ENCODE measurements around the gene PLEKHN1. TPM values are rescaled to one million over a fixed set of nuclear protein-coding genes. Genes with fewer than 3 reads are reported as not detected.

The PLEKHN1 gene
- total RNA-seq, 2 experiments from 2014 or later: not detected

DNA sequence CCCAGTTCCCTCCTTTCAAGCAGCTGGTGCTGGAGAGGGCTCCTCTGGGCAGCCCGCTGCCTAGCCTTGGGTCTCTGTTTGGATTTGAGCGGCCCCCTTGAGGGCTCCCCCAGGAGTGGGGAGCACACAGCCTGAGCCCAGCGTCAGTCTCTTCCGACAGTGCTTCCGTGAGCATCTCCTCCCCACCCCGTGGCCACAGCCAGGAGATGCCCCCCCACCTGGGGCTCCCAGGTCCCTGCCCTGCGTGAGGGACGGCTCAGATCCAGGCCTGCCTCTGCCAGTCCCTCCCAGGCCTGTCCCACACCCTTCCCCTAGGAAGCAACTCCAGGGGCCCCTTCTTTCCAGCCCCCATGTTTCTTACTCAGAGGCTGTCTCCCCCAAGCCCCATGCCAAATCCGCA is 39.0 kb upstream of the PLEKHN1 start:
- Histone ChIP-seq H3K79me2 (ENCODE audit: insufficient read depth, low read depth, low read length) (no peaks in the 10 kb centered on the region), H3K4me2 (ENCODE audit: low read length) (no peak overlapping the region), H2AFZ (ENCODE audit: low read length) (no peak overlapping the region), H4K20me1 (ENCODE audit: insufficient read depth, low read length) (no peaks in the 10 kb centered on the region), H3K4me1 (ENCODE audit: insufficient read depth, low read length, poor library complexity, severe bottlenecking) (peaks cover 12% of the 10 kb centered on the region), H3K9me3 (ENCODE audit: low read length) (no peaks in the 10 kb centered on the region), H3K36me3 (ENCODE audit: insufficient read depth, low read length) (no peaks in the 10 kb centered on the region), H3K4me3 (ENCODE audit: low read depth, low read length, poor library complexity, severe bottlenecking) (no peak overlapping the region), H3K27ac (ENCODE audit: low read depth, low read length, poor library complexity, severe bottlenecking) (no peak overlapping the region), H3K9me2 (ENCODE audit: insufficient read depth, low read length) (no peaks in the 10 kb centered on the region)
- no TSS peak for BruUV-seq (replicated peaks)
- CTCF ChIA-PET (ENCODE audit: unreplicated experiment): no interaction called here
- intact Hi-C loops (cut with micrococcal nuclease; ENCODE audit: unreplicated experiment): no loop called here
- POLR2A ChIA-PET: no interaction called here
- TF ChIP-seq, protein P1, sequence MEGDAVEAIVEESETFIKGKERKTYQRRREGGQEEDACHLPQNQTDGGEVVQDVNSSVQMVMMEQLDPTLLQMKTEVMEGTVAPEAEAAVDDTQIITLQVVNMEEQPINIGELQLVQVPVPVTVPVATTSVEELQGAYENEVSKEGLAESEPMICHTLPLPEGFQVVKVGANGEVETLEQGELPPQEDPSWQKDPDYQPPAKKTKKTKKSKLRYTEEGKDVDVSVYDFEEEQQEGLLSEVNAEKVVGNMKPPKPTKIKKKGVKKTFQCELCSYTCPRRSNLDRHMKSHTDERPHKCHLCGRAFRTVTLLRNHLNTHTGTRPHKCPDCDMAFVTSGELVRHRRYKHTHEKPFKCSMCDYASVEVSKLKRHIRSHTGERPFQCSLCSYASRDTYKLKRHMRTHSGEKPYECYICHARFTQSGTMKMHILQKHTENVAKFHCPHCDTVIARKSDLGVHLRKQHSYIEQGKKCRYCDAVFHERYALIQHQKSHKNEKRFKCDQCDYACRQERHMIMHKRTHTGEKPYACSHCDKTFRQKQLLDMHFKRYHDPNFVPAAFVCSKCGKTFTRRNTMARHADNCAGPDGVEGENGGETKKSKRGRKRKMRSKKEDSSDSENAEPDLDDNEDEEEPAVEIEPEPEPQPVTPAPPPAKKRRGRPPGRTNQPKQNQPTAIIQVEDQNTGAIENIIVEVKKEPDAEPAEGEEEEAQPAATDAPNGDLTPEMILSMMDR (conservative IDR thresholded peaks at IDR 0.05; ENCODE audit: low read length): no peak
- no peak for TF ChIP-seq EZH2phosphoT487 (IDR thresholded peaks at IDR 0.05; ENCODE audit: borderline replicate concordance, low read depth, low read length)
- DNase-seq (ENCODE audit: low spot score): no peak

DNA sequence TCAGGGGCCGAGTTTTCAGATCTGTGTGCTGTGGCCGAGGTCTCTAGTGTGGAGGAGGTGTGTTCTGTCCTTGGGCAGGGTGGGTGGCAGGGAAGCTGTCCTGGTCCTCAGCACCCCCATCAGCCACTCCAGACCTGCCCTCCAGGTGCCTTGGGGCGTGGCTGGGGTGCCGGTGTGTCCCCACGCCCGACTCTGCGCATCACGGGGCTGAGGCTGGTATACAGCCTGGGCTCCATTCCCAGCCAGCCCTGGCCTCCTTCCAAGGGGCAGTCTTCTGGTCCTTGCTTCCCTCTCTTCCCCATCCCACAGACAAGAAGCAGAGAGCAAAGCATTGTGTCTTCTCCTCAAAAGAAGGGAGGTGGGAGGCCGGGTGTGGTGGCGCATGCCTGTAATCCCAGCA is 38.5 kb upstream of the PLEKHN1 start:
- H3K27ac ChIP-seq (ENCODE audit: low read depth, low read length, poor library complexity, severe bottlenecking): no peak overlapping the region
- no peaks in the 10 kb centered on the region for H3K9me3 ChIP-seq (ENCODE audit: low read length)
- no peak overlapping the region for H2AFZ ChIP-seq (ENCODE audit: low read length)
- H3K4me2 ChIP-seq (ENCODE audit: low read length): no peak overlapping the region
- DNase-seq (ENCODE audit: low spot score): no peak
- peaks cover 12% of the 10 kb centered on the region for H3K4me1 ChIP-seq (ENCODE audit: insufficient read depth, low read length, poor library complexity, severe bottlenecking)
- POLR2A ChIA-PET: no interaction called here
- CTCF ChIA-PET (ENCODE audit: unreplicated experiment): no interaction called here
- TF ChIP-seq, protein P1 (conservative IDR thresholded peaks at IDR 0.05; ENCODE audit: low read length): no peak
- TF ChIP-seq EZH2phosphoT487 (IDR thresholded peaks at IDR 0.05; ENCODE audit: borderline replicate concordance, low read depth, low read length): no peak
- BruUV-seq (replicated peaks): no TSS peak
- H3K36me3 ChIP-seq (ENCODE audit: insufficient read depth, low read length): no peaks in the 10 kb centered on the region
- no peaks in the 10 kb centered on the region for H3K9me2 ChIP-seq (ENCODE audit: insufficient read depth, low read length)
- H4K20me1 ChIP-seq (ENCODE audit: insufficient read depth, low read length): no peaks in the 10 kb centered on the region
- intact Hi-C loops (cut with micrococcal nuclease; ENCODE audit: unreplicated experiment): no loop called here
- no peak overlapping the region for H3K4me3 ChIP-seq (ENCODE audit: low read depth, low read length, poor library complexity, severe bottlenecking)
- H3K79me2 ChIP-seq (ENCODE audit: insufficient read depth, low read depth, low read length): no peaks in the 10 kb centered on the region

- Histone ChIP-seq H3K4me1 (ENCODE audit: insufficient read depth, low read length, poor library complexity, severe bottlenecking) (peaks cover 5% of the 10 kb centered on the region), H3K4me2 (ENCODE audit: low read length) (no peak overlapping the region), H4K20me1 (ENCODE audit: insufficient read depth, low read length) (no peaks in the 10 kb centered on the region), H3K4me3 (ENCODE audit: low read depth, low read length, poor library complexity, severe bottlenecking) (no peak overlapping the region), H3K27ac (ENCODE audit: low read depth, low read length, poor library complexity, severe bottlenecking) (no peak overlapping the region), H3K36me3 (ENCODE audit: insufficient read depth, low read length) (no peaks in the 10 kb centered on the region), H3K79me2 (ENCODE audit: insufficient read depth, low read depth, low read length) (no peaks in the 10 kb centered on the region), H3K9me2 (ENCODE audit: insufficient read depth, low read length) (no peaks in the 10 kb centered on the region), H2AFZ (ENCODE audit: low read length) (no peak overlapping the region), H3K9me3 (ENCODE audit: low read length) (no peaks in the 10 kb centered on the region)
- ChIA-PET POLR2A (no interaction called here), CTCF (ENCODE audit: unreplicated experiment) (no interaction called here)
- TF ChIP-seq, protein P1 (conservative IDR thresholded peaks at IDR 0.05; ENCODE audit: low read length): no peak
- no peak for TF ChIP-seq EZH2phosphoT487 (IDR thresholded peaks at IDR 0.05; ENCODE audit: borderline replicate concordance, low read depth, low read length)
- no peak for DNase-seq (ENCODE audit: low spot score)
- BruUV-seq (replicated peaks): no TSS peak
- intact Hi-C loops (cut with micrococcal nuclease; ENCODE audit: unreplicated experiment): no loop called here
Observed at GRCh38 chr1:928825-929661, 37.2 kb upstream of the PLEKHN1 start.
